GM23338 (cell line): ENCODE data around the gene BCAS3. TPM values are rescaled to one million over a fixed set of nuclear protein-coding genes. Genes with fewer than 3 reads are reported as not detected.
A peak's percentile ranks its signal among the peaks of the same experiment; 100 is the strongest.

Experiments
- ATAC-seq: fragments of 200-7000 bp; cut with Tn5 transposase; 3 replicates; pipeline ENCODE4 v1.9.1; 2020
- DNase-seq: peaks from one replicate; pipeline ENCODE4 v3.0.0-alpha.2; 2015; ENCODE audit warnings: low spot score
- H2AFZ ChIP-seq: fragments of 200-600 bp; sonication (generic); 2 replicates; pipeline ENCODE4 v1.8.0; 2016; ENCODE audit warnings: antibody characterized with exemption, mild to moderate bottlenecking, moderate library complexity
- H3F3A ChIP-seq: fragments of 200-600 bp; sonication (generic); replicated peaks from 2 replicates; pipeline ENCODE4 v1.8.0; 2017; ENCODE audit warnings: antibody characterized with exemption, mixed run types, low read depth
- H3K27ac ChIP-seq: fragments of 200-600 bp; sonication (generic); 2 replicates; pipeline ENCODE4 v1.6.1; 2016; ENCODE audit warnings: low read depth
- H3K27me3 ChIP-seq: fragments of 200-600 bp; sonication (generic); 2 replicates; pipeline ENCODE4 v1.8.0; 2016; ENCODE audit warnings: mild to moderate bottlenecking, mixed run types, moderate library complexity; ENCODE audit not compliant: insufficient read depth
- H3K36me3 ChIP-seq: fragments of 200-600 bp; sonication (generic); 2 replicates; pipeline ENCODE4 v1.8.0; 2016; ENCODE audit warnings: mild to moderate bottlenecking; ENCODE audit not compliant: insufficient read depth
- H3K4me1 ChIP-seq: fragments of 200-600 bp; sonication (generic); 2 replicates; pipeline ENCODE4 v1.8.0; 2016; ENCODE audit warnings: mild to moderate bottlenecking, moderate library complexity; ENCODE audit not compliant: insufficient read depth
- H3K4me2 ChIP-seq: fragments of 200-600 bp; sonication (generic); 2 replicates; pipeline ENCODE4 v1.7.1; 2017; ENCODE audit warnings: mixed run types
- H3K4me3 ChIP-seq: fragments of 200-600 bp; sonication (generic); 2 replicates; pipeline ENCODE4 v1.6.1; 2016; ENCODE audit warnings: mixed run types
- H3K79me2 ChIP-seq: fragments of 200-600 bp; sonication (generic); replicated peaks from 2 replicates; pipeline ENCODE4 v1.8.0; 2017; ENCODE audit warnings: mild to moderate bottlenecking; ENCODE audit not compliant: insufficient read depth
- H3K9me2 ChIP-seq: fragments of 200-600 bp; sonication (generic); 2 replicates; pipeline ENCODE4 v1.8.0; 2017; ENCODE audit not compliant: insufficient read depth
- H4K20me1 ChIP-seq: fragments of 200-600 bp; sonication (generic); replicated peaks from 2 replicates; pipeline ENCODE4 v1.8.0; 2017; ENCODE audit warnings: mild to moderate bottlenecking; ENCODE audit not compliant: insufficient read depth
- H3K27ac Mint-ChIP-seq: 2 replicates; pipeline ENCODE4 v1.8.0; 2020; ENCODE audit warnings: inconsistent platforms, mild to moderate bottlenecking, moderate library complexity, mixed read lengths
- H3K27me3 Mint-ChIP-seq: 3 replicates; pipeline ENCODE4 v1.8.0; 2022; ENCODE audit warnings: low read depth, mild to moderate bottlenecking, moderate library complexity, mixed read lengths, inconsistent platforms; ENCODE audit not compliant: insufficient read depth, poor library complexity
- H3K36me3 Mint-ChIP-seq: 3 replicates; pipeline ENCODE4 v1.8.0; 2021; ENCODE audit warnings: low read depth, mild to moderate bottlenecking, inconsistent platforms, moderate library complexity, mixed read lengths
- H3K4me1 Mint-ChIP-seq: 3 replicates; pipeline ENCODE4 v1.8.0; 2020; ENCODE audit warnings: mild to moderate bottlenecking, inconsistent platforms, mixed read lengths
- H3K4me3 Mint-ChIP-seq: 3 replicates; pipeline ENCODE4 v1.8.0; 2021; ENCODE audit warnings: moderate library complexity, mild to moderate bottlenecking, inconsistent platforms, mixed read lengths
- H3K9me3 Mint-ChIP-seq: 3 replicates; pipeline ENCODE4 v1.8.0; 2020; ENCODE audit warnings: moderate library complexity, mild to moderate bottlenecking, inconsistent platforms, mixed read lengths
- CREB1 ChIP-seq: fragments of 250-450 bp; sonication (Bioruptor Pico); IDR thresholded peaks from 2 replicates; pipeline ENCODE4 v1.5.0; 2020; ENCODE audit warnings: low read depth, mild to moderate bottlenecking, moderate library complexity
- CTCF ChIP-seq, 2 experiments: fragments of 200-600 bp in 1 of 2; sonication (generic) in 1 of 2; conservative IDR thresholded peaks; 2 replicates each; pipeline versions ENCODE4 v1.5.1 to v1.6.1; 2016 to 2017; ENCODE audit warnings: antibody characterized with exemption in 2 of 2, low read depth in 2 of 2, mild to moderate bottlenecking in 2 of 2, moderate library complexity in 1 of 2
- ETS1 ChIP-seq: IDR thresholded peaks from 2 replicates; pipeline ENCODE4 v1.6.1; 2016; ENCODE audit warnings: antibody characterized with exemption
- EZH2 ChIP-seq: fragments of 200-600 bp; sonication (generic); IDR thresholded peaks from one replicate; pipeline ENCODE4 v1.8.0; 2017; ENCODE audit warnings: antibody characterized with exemption, mild to moderate bottlenecking, low read depth; ENCODE audit not compliant: unreplicated experiment
- EZH2phosphoT487 ChIP-seq: fragments of 200-600 bp; sonication (generic); IDR thresholded peaks from one replicate; pipeline ENCODE4 v1.8.1; 2018; ENCODE audit warnings: antibody characterized with exemption; ENCODE audit not compliant: unreplicated experiment
- JUNB ChIP-seq: IDR thresholded peaks from one replicate; pipeline ENCODE4 v1.6.1; 2016; ENCODE audit warnings: antibody characterized with exemption; ENCODE audit not compliant: unreplicated experiment
- NANOG ChIP-seq: IDR thresholded peaks from 2 replicates; pipeline ENCODE4 v1.6.1; 2016; ENCODE audit warnings: antibody characterized with exemption, borderline replicate concordance
- POLR2AphosphoS5 ChIP-seq: IDR thresholded peaks from 2 replicates; pipeline ENCODE4 v1.6.1; 2016; ENCODE audit warnings: antibody characterized with exemption, low read depth
- REST ChIP-seq: IDR thresholded peaks from one replicate; pipeline ENCODE4 v1.6.1; 2018; ENCODE audit warnings: antibody characterized with exemption; ENCODE audit not compliant: unreplicated experiment
- STAT1 ChIP-seq: IDR thresholded peaks from one replicate; pipeline ENCODE4 v1.6.1; 2016; ENCODE audit warnings: antibody characterized with exemption; ENCODE audit not compliant: unreplicated experiment
- ZNF114 ChIP-seq: fragments of 250-450 bp; sonication (Bioruptor Pico); IDR thresholded peaks from 2 replicates; pipeline ENCODE4 v1.5.0; 2020; ENCODE audit warnings: mild to moderate bottlenecking, moderate library complexity
- ZNF331 ChIP-seq: fragments of 250-450 bp; sonication (Bioruptor Pico); IDR thresholded peaks from 2 replicates; pipeline ENCODE4 v1.5.0; 2020; ENCODE audit warnings: low read depth, mild to moderate bottlenecking, moderate library complexity
- ZNF462 ChIP-seq: fragments of 250-450 bp; sonication (Bioruptor Pico); IDR thresholded peaks from 2 replicates; pipeline ENCODE4 v1.5.0; 2020; ENCODE audit warnings: mild to moderate bottlenecking, moderate library complexity
- polyA plus RNA-seq: library from polyadenylated mRNA; unstranded; fragments of >200 nt; fragmentation: Nextera tagmentation; extraction: Ambion mirVana; gene quantifications from 2 replicates; pipeline ENCODE4 v1.2.1, GENCODE V29; 2016
- total RNA-seq: library from RNA; depleted of rRNA; stranded (reverse); fragments of >200 nt; shearing (Covaris generic); gene quantifications from 2 replicates; pipeline ENCODE4 v1.2.3, GENCODE V29; 2014

The BCAS3 gene
- total and polyA plus RNA-seq, 2 experiments from 2014 or later = 8.2 to 28.0 TPM

GRCh38 chr17:61352781-61353491 is 675.3 kb downstream of the BCAS3 start:
- Mint-ChIP-seq H3K9me3 (no peaks in the 10 kb centered on the region), H3K4me1 (peaks cover 16% of the 10 kb centered on the region), H3K4me3 (no peak overlapping the region), H3K27ac (no peak overlapping the region), H3K36me3 (no peaks in the 10 kb centered on the region), H3K27me3 (peaks cover 6% of the 10 kb centered on the region)
- DNase-seq (no peak), ATAC-seq (peak; percentile 72)
- no peaks in the 10 kb centered on the region for H3K4me1 ChIP-seq
- no peak overlapping the region for H2AFZ ChIP-seq
- 0 out of 2 replicates have a peak overlapping the region, but pooled peaks have one; percentile 8 for H3K4me2 ChIP-seq
- TF ChIP-seq ZNF114 (CRISPR knock-in tag) (no peak), POLR2AphosphoS5 (no peak), NANOG (no peak), ZNF331 (CRISPR knock-in tag) (no peak), CREB1 (CRISPR knock-in tag) (no peak), EZH2 (no peak), STAT1 (no peak), ETS1 (no peak), CTCF (conservative IDR thresholded peaks at IDR 0.05; ENCODE audit: low read depth in 2 of 2) (no peak), EZH2phosphoT487 (no peak), ZNF462 (CRISPR knock-in tag) (no peak), REST (no peak), JUNB (no peak)
- no peaks in the 10 kb centered on the region for H3F3A ChIP-seq
- H4K20me1 ChIP-seq = no peaks in the 10 kb centered on the region
- no peaks in the 10 kb centered on the region for H3K9me2 ChIP-seq
- no peaks in the 10 kb centered on the region for H3K27me3 ChIP-seq
- H3K4me3 ChIP-seq = no peak overlapping the region
- H3K27ac ChIP-seq = no peak overlapping the region
- H3K79me2 ChIP-seq = no peaks in the 10 kb centered on the region
- H3K36me3 ChIP-seq = no peaks in the 10 kb centered on the region
